ENCODE measurements around the gene STX2.

GRCh38 chr12:130830246-130830551, 8.9 kb downstream of the STX2 start:
- TF ChIP-seq CTCF (IDR thresholded peaks at IDR 0.05 in 4 of 5, conservative IDR thresholded peaks at IDR 0.05 in 1 of 5) (no peak), POLR2A (IDR thresholded peaks at IDR 0.05) (no peak)

Measured in gastrocnemius medialis (tissue), 4 donors.